ENCODE measurements around the gene LSM3.

LSM3 gene

DNA sequence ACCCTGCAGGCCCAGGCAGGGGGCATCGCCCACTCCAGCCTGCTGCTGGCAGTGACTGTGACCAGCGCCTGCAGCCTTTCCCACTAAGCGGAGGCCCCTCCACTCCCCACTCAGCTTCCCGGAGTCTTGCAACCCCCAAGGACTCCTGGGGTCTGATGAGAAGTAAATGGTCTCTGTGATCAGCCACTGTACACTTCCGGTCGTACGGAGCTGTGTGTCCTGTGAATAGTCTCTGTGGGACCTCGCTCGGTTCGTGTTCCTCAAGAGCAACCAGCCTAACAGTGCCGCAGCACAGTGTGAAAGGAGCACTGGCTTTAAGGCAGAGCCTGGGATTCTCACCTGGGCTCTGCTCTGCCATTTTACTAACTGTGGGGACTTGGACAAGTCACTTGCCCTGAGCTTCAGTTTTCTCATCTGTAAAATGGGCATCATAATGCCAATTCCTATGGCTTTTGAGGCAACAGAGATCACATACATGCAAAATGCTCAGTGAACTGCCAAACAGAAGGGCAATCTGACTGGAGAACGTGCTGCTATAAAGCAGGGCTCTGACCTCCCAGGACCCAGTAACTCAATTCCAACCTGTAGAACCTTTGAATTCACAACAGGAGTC, 27.0 kb upstream of the LSM3 start:
- TF ChIP-seq, protein P1, sequence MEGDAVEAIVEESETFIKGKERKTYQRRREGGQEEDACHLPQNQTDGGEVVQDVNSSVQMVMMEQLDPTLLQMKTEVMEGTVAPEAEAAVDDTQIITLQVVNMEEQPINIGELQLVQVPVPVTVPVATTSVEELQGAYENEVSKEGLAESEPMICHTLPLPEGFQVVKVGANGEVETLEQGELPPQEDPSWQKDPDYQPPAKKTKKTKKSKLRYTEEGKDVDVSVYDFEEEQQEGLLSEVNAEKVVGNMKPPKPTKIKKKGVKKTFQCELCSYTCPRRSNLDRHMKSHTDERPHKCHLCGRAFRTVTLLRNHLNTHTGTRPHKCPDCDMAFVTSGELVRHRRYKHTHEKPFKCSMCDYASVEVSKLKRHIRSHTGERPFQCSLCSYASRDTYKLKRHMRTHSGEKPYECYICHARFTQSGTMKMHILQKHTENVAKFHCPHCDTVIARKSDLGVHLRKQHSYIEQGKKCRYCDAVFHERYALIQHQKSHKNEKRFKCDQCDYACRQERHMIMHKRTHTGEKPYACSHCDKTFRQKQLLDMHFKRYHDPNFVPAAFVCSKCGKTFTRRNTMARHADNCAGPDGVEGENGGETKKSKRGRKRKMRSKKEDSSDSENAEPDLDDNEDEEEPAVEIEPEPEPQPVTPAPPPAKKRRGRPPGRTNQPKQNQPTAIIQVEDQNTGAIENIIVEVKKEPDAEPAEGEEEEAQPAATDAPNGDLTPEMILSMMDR (IDR thresholded peaks at IDR 0.05; ENCODE audit: low read depth, low read length, missing control alignments) = no peak
- H3K4me3 ChIP-seq (replicated peaks; ENCODE audit: low read depth, low read length) = no peak overlapping the region
- no peak for DNase-seq (ENCODE audit: extremely low read depth, low read depth)

DNA sequence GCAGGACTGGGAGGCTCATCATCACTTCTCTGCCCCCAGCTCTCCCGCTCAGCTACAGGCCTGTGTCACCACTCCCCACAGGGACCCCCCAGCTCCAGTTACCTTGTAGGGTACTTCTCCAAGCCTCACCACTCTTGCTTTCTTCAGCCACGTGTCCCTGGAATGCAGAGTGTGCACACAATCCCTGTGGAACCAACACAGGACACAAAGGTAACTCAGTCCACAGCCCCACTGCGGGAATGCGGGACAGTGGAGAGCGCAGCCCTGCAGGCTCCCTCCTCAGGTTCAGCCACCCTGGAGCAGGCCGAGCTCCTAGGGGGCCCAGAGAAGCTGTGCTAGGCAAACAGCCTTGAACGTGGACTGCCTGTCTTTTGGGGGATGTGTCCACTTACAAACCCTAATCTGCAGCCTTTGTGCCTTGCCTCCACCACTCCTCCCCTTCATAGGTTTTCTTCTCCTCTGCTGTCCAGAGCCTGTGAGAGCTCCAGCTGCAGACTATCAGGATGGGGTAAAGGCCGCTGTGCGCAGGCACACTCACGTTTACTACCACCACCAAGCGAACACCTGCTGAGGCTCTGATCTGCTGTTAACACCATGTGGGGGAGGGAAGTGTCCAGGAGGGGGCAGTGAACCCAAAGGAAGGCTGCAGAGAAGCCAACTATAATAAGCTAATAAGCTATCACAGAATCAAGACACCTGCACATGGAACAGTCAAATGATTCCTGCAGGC, 26.2 kb upstream of the LSM3 start:
- TF ChIP-seq, protein P1 (IDR thresholded peaks at IDR 0.05; ENCODE audit: low read depth, low read length, missing control alignments) = peak; percentile 50
- DNase-seq (ENCODE audit: extremely low read depth, low read depth) = no peak
- no peak overlapping the region for H3K4me3 ChIP-seq (replicated peaks; ENCODE audit: low read depth, low read length)

DNA sequence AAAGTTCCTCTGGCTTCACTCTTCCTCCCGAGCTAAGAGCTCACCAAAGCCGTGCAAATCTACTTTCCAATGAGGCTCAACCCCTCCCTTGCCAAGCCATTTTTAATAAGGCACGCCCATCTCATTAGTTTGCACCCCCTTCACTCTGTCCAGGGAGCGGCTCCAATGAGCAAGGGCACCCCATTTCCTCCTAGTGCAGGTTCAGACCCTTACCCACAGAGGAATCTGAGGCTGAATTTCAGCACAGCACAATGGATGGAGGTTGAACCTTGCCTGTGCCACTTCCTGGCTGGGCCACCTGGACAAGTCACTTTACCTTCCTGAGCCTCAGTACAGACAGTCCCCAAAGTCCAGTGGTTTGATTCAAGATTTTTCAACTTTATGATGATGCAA, 25.7 kb upstream of the LSM3 start:
- no peak overlapping the region for H3K4me3 ChIP-seq (replicated peaks; ENCODE audit: low read depth, low read length)
- no peak for DNase-seq (ENCODE audit: extremely low read depth, low read depth)
- TF ChIP-seq, protein P1 (IDR thresholded peaks at IDR 0.05; ENCODE audit: low read depth, low read length, missing control alignments) = no peak

DNA sequence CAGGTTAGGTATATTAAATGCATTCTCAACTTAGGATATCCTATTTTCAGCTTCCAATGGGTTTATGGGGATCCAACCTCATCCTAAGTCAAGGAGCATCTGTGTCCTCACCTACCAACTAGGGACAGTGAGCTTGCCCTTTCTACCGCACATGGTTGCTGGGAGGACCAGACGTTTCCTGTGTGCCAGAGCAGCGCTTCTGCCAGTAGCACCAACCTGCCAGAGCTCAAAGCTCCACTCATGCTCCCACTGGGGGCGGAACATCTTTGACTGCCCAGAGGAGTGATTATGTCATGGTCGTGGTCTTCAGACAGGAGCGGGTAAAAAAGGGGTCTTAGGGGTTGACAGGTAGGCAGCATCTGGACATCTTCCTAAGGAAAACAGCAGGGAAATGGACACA, 25.0 kb upstream of the LSM3 start:
- no peak overlapping the region for H3K4me3 ChIP-seq (replicated peaks; ENCODE audit: low read depth, low read length)
- no peak for DNase-seq (ENCODE audit: extremely low read depth, low read depth)
- TF ChIP-seq, protein P1 (IDR thresholded peaks at IDR 0.05; ENCODE audit: low read depth, low read length, missing control alignments) = no peak

DNA sequence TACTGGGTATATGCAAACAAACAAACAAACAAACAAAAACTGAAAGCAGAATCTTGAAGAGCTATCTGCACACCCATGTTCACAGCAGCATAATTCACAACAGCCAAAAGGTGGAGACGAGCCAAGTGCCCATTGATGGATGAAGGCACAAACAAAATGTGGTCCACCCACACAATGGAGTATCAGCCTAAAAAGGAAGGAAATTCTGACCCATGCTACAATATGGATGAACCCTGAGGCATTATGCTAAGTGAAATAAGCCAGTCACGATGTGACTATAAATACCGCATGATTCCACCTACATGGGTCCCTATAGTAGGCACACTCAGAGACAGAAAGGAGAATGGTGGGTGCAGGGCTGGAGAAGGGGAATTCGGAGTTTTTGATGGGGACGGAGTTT, 24.3 kb upstream of the LSM3 start:
- no peak for DNase-seq (ENCODE audit: extremely low read depth, low read depth)
- TF ChIP-seq, protein P1 (IDR thresholded peaks at IDR 0.05; ENCODE audit: low read depth, low read length, missing control alignments) = no peak
- no peak overlapping the region for H3K4me3 ChIP-seq (replicated peaks; ENCODE audit: low read depth, low read length)

DNA sequence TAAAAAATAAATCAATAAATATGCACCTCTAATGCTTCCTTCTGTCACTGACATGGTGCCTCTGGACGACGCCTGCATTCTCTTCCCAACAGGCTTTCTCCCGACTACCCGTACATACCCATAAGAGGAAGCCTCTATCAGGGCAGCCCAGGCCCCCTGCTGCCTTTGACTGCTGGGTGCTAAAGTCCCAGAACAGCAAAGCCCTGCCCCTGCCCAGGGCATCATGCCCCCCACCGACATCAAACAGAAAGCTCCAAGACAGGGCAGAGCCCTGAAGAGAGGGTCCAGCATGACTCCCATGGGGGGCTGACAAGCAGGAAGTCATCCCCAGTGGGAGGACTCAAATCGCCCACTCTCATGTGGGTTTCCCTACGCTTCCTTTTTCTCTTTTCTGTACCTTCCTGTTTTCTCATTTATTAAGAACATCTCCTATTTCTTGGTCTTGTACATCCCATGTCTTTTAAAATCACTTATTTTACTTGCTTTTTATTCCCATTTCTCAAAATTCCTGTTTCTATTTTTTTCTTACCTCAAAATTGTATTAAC, 23.6 kb upstream of the LSM3 start:
- TF ChIP-seq, protein P1 (IDR thresholded peaks at IDR 0.05; ENCODE audit: low read depth, low read length, missing control alignments) = no peak
- no peak for DNase-seq (ENCODE audit: extremely low read depth, low read depth)
- H3K4me3 ChIP-seq (replicated peaks; ENCODE audit: low read depth, low read length) = no peak overlapping the region
